CD14-positive monocyte (primary cell): ENCODE measurements around the gene HS6ST2. TPM values are rescaled to one million over a fixed set of nuclear protein-coding genes. Genes with fewer than 3 reads are reported as not detected.

Experiments used
- DNase-seq, 3 donors: peaks; one replicate each; pipeline ENCODE4 v3.0.0-alpha.2; 2011 to 2022
- H2AFZ ChIP-seq: 2 replicates; pipeline ENCODE4 v1.6.0; 2012; ENCODE audit warnings: mild to moderate bottlenecking, low read depth, low read length, inconsistent platforms; ENCODE audit not compliant: insufficient read depth, poor library complexity, severe bottlenecking
- H3K27ac ChIP-seq, 2 donors: 1 replicate in 1 of 2; 2 replicates in 1 of 2; pipeline ENCODE4 v1.5.1; 2012 to 2013; ENCODE audit warnings: low read length in 2 of 2, control low read depth in 1 of 2, inconsistent platforms in 1 of 2, low read depth in 1 of 2, mild to moderate bottlenecking in 1 of 2
- H3K27me3 ChIP-seq, 2 donors: one replicate each; pipeline versions ENCODE4 v1.6.0 to v1.6.1; 2011 to 2013; ENCODE audit warnings: low read length in 2 of 2; ENCODE audit not compliant: control insufficient read depth in 2 of 2, insufficient read depth in 2 of 2
- H3K36me3 ChIP-seq, 2 donors: replicated peaks in 1 of 2; 1 replicate in 1 of 2; 2 replicates in 1 of 2; pipeline versions ENCODE4 v1.5.1 to v1.6.1; 2012 to 2013; ENCODE audit warnings: low read length in 2 of 2, control low read depth in 1 of 2, inconsistent platforms in 1 of 2, mild to moderate bottlenecking in 1 of 2; ENCODE audit not compliant: insufficient read depth in 2 of 2, control insufficient read depth in 1 of 2
- H3K4me1 ChIP-seq, 2 donors: 1 replicate in 1 of 2; 2 replicates in 1 of 2; pipeline versions ENCODE4 v1.5.1 to v1.6.1; 2012 to 2013; ENCODE audit warnings: low read length in 2 of 2, control low read depth in 1 of 2, inconsistent platforms in 1 of 2, mild to moderate bottlenecking in 1 of 2, moderate library complexity in 1 of 2; ENCODE audit not compliant: insufficient read depth in 2 of 2, control insufficient read depth in 1 of 2
- H3K4me2 ChIP-seq: replicated peaks from 2 replicates; pipeline ENCODE3; 2012; ENCODE audit warnings: low read length, moderate library complexity, mild to moderate bottlenecking; ENCODE audit not compliant: poor library complexity, severe bottlenecking; ENCODE audit errors: extremely low read depth
- H3K4me3 ChIP-seq, 3 experiments: fragments of 200-600 bp in 1 of 3; sonication (generic) in 1 of 3; replicated peaks in 1 of 3; 1 replicate in 2 of 3; 2 replicates in 1 of 3; pipeline ENCODE4 v1.5.1; 2011 to 2013; ENCODE audit warnings: low read length in 3 of 3, mild to moderate bottlenecking in 3 of 3, control low read depth in 2 of 3, low read depth in 2 of 3, inconsistent platforms in 1 of 3, moderate library complexity in 1 of 3
- H3K79me2 ChIP-seq: 2 replicates; pipeline ENCODE4 v1.6.0; 2012; ENCODE audit warnings: mild to moderate bottlenecking, control low read depth, inconsistent platforms, low read length, moderate library complexity; ENCODE audit not compliant: insufficient read depth
- H3K9ac ChIP-seq: 2 replicates; pipeline ENCODE4 v1.6.0; 2017; ENCODE audit warnings: low read length, mild to moderate bottlenecking; ENCODE audit not compliant: insufficient read depth, poor library complexity, severe bottlenecking
- H3K9me3 ChIP-seq, 2 donors: replicated peaks in 1 of 2; 1 replicate in 1 of 2; 2 replicates in 1 of 2; pipeline versions ENCODE4 v1.5.1 to v1.6.1; 2012 to 2013; ENCODE audit warnings: low read length in 2 of 2, control low read depth in 1 of 2; ENCODE audit not compliant: control insufficient read depth in 1 of 2, insufficient read depth in 1 of 2
- H4K20me1 ChIP-seq: 2 replicates; pipeline ENCODE4 v1.6.0; 2012; ENCODE audit warnings: mild to moderate bottlenecking, low read length, control low read depth, moderate library complexity; ENCODE audit not compliant: insufficient read depth
- H3K27ac Mint-ChIP-seq, 7 donors: one replicate each; pipeline ENCODE4 v1.8.0; 2020; ENCODE audit warnings: mild to moderate bottlenecking in 7 of 7, mixed read lengths in 7 of 7, moderate library complexity in 6 of 7, inconsistent platforms in 2 of 7
- H3K27me3 Mint-ChIP-seq, 3 donors: one replicate each; pipeline ENCODE4 v1.8.0; 2021 to 2022; ENCODE audit warnings: low read depth in 3 of 3, mild to moderate bottlenecking in 3 of 3, mixed read lengths in 3 of 3, moderate library complexity in 3 of 3, inconsistent platforms in 1 of 3
- H3K36me3 Mint-ChIP-seq, 2 donors: one replicate each; pipeline ENCODE4 v1.8.0; 2020; ENCODE audit warnings: mixed read lengths in 2 of 2, inconsistent platforms in 1 of 2, mild to moderate bottlenecking in 1 of 2
- H3K4me1 Mint-ChIP-seq: one replicate; pipeline ENCODE4 v1.8.0; 2020; ENCODE audit warnings: mild to moderate bottlenecking, mixed read lengths
- H3K4me3 Mint-ChIP-seq, 2 donors: one replicate each; pipeline ENCODE4 v1.8.0; 2020; ENCODE audit warnings: mild to moderate bottlenecking in 2 of 2, mixed read lengths in 2 of 2, moderate library complexity in 1 of 2
- H3K9me3 Mint-ChIP-seq, 7 donors: one replicate each; pipeline ENCODE4 v1.8.0; 2020 to 2022; ENCODE audit warnings: mixed read lengths in 7 of 7, mild to moderate bottlenecking in 6 of 7, moderate library complexity in 6 of 7, inconsistent platforms in 2 of 7
- CTCF ChIP-seq: fragments of 200-600 bp; IDR thresholded peaks from one replicate; pipeline ENCODE4 v1.8.0; 2022; ENCODE audit warnings: antibody characterized with exemption, mild to moderate bottlenecking
- WGBS: methylation state at CpG from one replicate; pipeline ENCODE4 v1.1.5; 2013; ENCODE audit warnings: missing lambda C conversion rate; ENCODE audit not compliant: insufficient coverage; 5-methylcytosine and 5-hydroxymethylcytosine counted together
- intact Hi-C, 2 donors: fragments of 100-400 bp; cut with micrococcal nuclease; formaldehyde crosslinking; loops; one replicate each; pipeline versions ENCODE4 v1.15.0 to v1.15.1; 2023
- polyA plus RNA-seq, 3 donors: library from polyadenylated mRNA; depleted of rRNA in 1 of 3; unstranded in 2 of 3; stranded (reverse) in 1 of 3; fragments of 300-500 nt in 2 of 3; fragments of >200 nt in 1 of 3; fragmentation: Illumina TruSeq in 2 of 3; gene quantifications; 1 replicate in 2 of 3; 2 replicates in 1 of 3; pipeline ENCODE4 v1.2.3, GENCODE V29; 2012 to 2021

Gene HS6ST2
- polyA plus RNA-seq, 3 donors: not detected

- H2AFZ ChIP-seq: no peak overlapping the region
Measured at GRCh38 chrX:132965461-132965860, 7.0 kb upstream of the HS6ST2 start.

GRCh38 chrX:132961511-132961910 lies 3.1 kb upstream of the HS6ST2 start:
- Histone ChIP-seq H3K9ac (no peak overlapping the region), H3K4me2 (no peak overlapping the region), H3K27ac (no peak overlapping the region), H3K9me3 (peaks cover 0 to 28% of the 10 kb centered on the region in 2 donors), H4K20me1 (no peaks in the 10 kb centered on the region), H2AFZ (no peak overlapping the region), H3K4me3 (no peak overlapping the region), H3K4me1 (no peaks in the 10 kb centered on the region), H3K27me3 (peaks cover 25 to 35% of the 10 kb centered on the region in 2 donors), H3K36me3 (no peaks in the 10 kb centered on the region), H3K79me2 (no peaks in the 10 kb centered on the region)
- H3K4me3 Mint-ChIP-seq: no peak overlapping the region
- peaks cover 0 to 12% (median 9%) of the 10 kb centered on the region in 7 donors for H3K9me3 Mint-ChIP-seq
- no peak overlapping the region for H3K27ac Mint-ChIP-seq
- DNase-seq: no peak
- intact Hi-C loops: no loop called here
- H3K27me3 Mint-ChIP-seq: peaks cover 21 to 46% (median 38%) of the 10 kb centered on the region in 3 donors
- 100% methylated on average over 1 of the region's 1 CpG for WGBS
- TF ChIP-seq CTCF: no peak
- no peaks in the 10 kb centered on the region for H3K36me3 Mint-ChIP-seq
- peaks cover 4% of the 10 kb centered on the region for H3K4me1 Mint-ChIP-seq

More at GRCh38 chrX:132965461-132965860, 7.0 kb upstream of the HS6ST2 start:
- 100% methylated on average over 3 of the region's 4 CpGs for WGBS
- Mint-ChIP-seq H3K36me3 (no peaks in the 10 kb centered on the region), H3K27me3 (peaks cover 6 to 24% (median 9%) of the 10 kb centered on the region in 3 donors), H3K27ac (no peak overlapping the region), H3K4me1 (no peaks in the 10 kb centered on the region), H3K4me3 (no peak overlapping the region), H3K9me3 (peaks cover 0 to 3% (median 0%) of the 10 kb centered on the region in 7 donors)
- Histone ChIP-seq H3K4me2 (no peak overlapping the region), H3K4me1 (no peaks in the 10 kb centered on the region), H3K36me3 (no peaks in the 10 kb centered on the region), H4K20me1 (no peaks in the 10 kb centered on the region), H3K9me3 (no peaks in the 10 kb centered on the region), H3K9ac (no peak overlapping the region), H3K4me3 (no peak overlapping the region), H3K27ac (no peak overlapping the region), H3K79me2 (no peaks in the 10 kb centered on the region), H3K27me3 (peaks cover 0 to 11% of the 10 kb centered on the region in 2 donors)
- DNase-seq: no peak
- no peak for TF ChIP-seq CTCF
- intact Hi-C loops: no loop called here
